GOT3 (cell line): ENCODE results near the gene ARHGDIG.
"Not testable (repeated sequence)": the region's sequence is repeated elsewhere in the genome, so short reads cannot be mapped to it uniquely, and the experiment has no call there.

Experiments used
- DNase-seq: peaks from one replicate; lab custom pipeline; 2025; ENCODE audit warnings: mixed read lengths; lab: John Stamatoyannopoulos, UW

Gene ARHGDIG

DNA sequence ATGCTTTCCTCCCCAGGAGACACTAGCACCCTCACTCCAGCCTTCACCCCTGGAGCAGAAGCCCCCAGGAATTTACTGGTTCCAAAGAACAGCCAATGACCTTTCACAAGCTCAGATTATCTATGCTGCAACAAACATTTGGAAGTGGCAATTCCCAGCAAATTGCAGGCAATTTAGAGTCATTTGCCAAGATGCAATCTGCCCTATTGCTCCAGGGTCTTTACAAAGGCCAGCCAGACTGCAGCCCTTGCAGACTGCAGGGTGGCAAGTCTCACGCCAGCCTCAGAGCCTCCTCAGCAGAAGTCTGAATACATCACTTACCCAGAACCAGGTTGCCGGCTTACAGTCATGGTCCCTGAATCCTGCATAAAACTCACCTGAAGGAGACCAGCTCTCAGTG is 50.4 kb downstream of the ARHGDIG start:
- no peak for DNase-seq

DNA sequence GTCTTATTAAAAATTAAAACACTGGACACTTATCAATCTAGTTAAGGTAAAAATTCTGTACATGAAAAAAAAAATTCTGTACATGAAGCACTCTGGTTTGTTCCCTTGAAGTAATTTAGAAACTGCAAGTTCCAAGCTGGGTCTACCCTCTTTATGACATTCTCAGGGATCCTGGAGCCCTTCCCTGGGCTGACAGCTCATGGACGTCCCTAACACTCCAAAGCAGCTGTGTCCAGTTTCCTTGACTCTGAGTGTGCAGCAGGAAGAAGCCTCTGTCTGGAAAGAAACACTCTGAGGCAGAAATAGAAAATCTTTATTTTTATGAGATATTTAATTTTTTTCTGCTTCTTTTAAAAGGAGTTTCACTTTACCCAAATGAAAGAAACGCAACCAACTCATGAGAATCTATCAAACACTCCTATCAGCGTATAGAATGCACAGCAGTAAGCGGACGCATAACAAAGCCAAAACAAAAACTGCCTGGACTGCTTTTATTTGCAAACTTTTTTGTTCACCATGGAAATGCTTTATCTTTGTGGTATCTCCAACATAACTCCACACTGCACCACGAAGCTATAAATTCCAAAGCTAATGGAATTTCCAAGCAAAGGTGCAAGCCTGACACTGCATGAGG is 50.9 kb downstream of the ARHGDIG start:
- DNase-seq = not testable (repeated sequence)
